GM18873 (cell line): ENCODE data around the gene DUSP1.
A peak's percentile ranks its signal among the peaks of the same experiment; 100 is the strongest.
"Not testable (repeated sequence)": the region's sequence is repeated elsewhere in the genome, so short reads cannot be mapped to it uniquely, and the experiment has no call there.

Experiments
- ATAC-seq: cut with Tn5 transposase; IDR thresholded peaks from one replicate; pipeline ENCODE4 v1.9.1; 2021; ENCODE audit warnings: mild to moderate bottlenecking, moderate library complexity, moderate number of reproducible peaks; ENCODE audit not compliant: unreplicated experiment, low FRiP score

DUSP1 gene, protein sequence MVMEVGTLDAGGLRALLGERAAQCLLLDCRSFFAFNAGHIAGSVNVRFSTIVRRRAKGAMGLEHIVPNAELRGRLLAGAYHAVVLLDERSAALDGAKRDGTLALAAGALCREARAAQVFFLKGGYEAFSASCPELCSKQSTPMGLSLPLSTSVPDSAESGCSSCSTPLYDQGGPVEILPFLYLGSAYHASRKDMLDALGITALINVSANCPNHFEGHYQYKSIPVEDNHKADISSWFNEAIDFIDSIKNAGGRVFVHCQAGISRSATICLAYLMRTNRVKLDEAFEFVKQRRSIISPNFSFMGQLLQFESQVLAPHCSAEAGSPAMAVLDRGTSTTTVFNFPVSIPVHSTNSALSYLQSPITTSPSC

GRCh38 chr5:172770675-172771438, at the start of gene DUSP1:
DUSP1 (minus strand) TSS chr5:172771195; CDS start chr5:172770952, 243 bp downstream.
- ATAC-seq, result peak; percentile 46

- no peak for ATAC-seq
These were observed 49.2 kb upstream of the DUSP1 start for GRCh38 chr5:172820046-172820767.

- no peak for ATAC-seq
These were observed 48.6 kb upstream of the DUSP1 start for GRCh38 chr5:172819569-172819968.

DNA sequence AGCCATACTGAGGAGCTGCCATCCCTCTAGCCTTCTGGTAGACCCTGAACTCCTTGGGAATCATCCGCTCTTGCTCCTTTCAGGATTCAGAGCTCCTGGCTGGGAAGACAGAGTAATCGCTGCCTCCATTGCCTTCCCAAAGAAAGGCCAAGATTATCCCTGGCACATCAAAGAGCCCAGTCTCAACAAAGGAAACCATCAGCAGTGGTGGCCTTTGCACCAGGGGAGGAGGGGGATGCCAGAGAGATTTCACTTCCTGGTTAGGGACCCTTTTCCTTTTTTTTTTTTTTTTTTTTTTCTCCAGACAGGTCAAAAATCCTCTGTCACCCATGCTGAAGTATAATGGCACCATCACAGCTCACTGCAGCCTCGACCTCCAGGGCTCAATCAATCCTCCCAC, 47.1 kb upstream of the DUSP1 start:
- ATAC-seq, result no peak

DNA sequence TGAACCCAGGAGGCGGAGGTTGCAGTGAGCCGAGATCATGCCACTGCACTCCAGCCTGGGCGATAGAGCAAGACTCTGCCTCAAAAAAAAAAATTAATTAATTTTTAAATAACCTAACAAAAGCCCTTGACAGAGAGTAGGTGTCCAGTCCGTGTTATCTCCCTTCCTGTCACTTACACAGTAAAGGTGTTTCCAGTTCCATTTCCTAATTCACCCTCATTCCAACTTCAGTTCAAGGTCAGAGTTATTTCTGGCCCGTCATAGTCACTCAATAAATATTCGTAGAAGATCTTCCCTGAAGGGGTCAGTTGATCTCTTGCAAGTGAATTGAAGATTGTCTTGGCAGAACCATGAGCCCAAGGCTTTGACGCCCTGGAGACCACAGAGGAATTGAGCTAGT, 46.7 kb upstream of the DUSP1 start:
- ATAC-seq, result no peak

GRCh38 chr5:172816925-172817562, 46.0 kb upstream of the DUSP1 start:
- no peak for ATAC-seq

GRCh38 chr5:172815631-172816030, 44.6 kb upstream of the DUSP1 start:
- ATAC-seq, result no peak

DNA sequence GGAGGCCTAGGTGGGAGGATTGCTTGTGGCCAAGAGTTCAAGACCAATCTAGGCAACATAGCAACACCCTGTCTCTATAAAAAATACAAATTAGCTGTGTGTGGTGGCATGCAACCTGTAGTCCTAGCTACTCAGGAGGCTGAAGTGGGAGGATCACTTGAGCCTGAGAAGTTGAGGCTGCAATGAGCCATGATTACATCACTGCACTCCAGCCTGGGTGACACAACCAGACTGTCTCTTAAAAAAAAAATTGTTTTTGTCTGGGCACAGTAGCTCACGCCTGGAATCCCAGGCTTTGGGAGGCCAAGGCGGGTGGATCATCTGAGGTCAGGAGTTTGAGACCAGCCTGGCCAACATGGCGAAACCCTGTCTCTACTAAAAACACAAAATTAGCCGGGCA, 40.0 kb upstream of the DUSP1 start:
- not testable (repeated sequence) for ATAC-seq

GRCh38 chr5:172809774-172810173, 38.8 kb upstream of the DUSP1 start:
- ATAC-seq, result no peak

DNA sequence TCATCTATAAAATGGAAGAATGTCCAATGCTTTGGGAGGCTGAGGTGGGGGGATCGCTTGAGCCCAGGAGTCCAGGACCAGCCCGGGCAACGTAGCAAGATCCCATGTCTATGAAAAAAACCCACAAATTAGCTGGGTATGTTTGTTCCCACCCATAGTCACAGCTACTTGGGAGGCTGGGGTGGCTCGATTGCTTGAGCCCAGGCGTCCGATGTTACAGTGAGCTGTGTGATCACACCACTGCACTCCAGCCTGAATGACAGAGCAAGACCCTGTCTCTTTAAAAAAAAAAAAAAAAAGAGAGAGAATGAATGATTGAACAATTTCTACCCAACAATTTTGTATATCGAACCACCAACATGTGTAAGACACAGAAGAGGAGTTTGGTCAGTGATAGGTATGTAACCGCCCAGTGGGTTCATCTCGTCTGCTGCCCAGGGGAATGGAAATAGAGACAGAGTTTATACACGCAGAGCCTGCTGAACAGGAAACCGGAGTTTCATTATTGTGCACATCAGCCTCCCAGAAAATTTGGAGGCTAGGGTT, 36.8 kb upstream of the DUSP1 start:
- no peak for ATAC-seq

DNA sequence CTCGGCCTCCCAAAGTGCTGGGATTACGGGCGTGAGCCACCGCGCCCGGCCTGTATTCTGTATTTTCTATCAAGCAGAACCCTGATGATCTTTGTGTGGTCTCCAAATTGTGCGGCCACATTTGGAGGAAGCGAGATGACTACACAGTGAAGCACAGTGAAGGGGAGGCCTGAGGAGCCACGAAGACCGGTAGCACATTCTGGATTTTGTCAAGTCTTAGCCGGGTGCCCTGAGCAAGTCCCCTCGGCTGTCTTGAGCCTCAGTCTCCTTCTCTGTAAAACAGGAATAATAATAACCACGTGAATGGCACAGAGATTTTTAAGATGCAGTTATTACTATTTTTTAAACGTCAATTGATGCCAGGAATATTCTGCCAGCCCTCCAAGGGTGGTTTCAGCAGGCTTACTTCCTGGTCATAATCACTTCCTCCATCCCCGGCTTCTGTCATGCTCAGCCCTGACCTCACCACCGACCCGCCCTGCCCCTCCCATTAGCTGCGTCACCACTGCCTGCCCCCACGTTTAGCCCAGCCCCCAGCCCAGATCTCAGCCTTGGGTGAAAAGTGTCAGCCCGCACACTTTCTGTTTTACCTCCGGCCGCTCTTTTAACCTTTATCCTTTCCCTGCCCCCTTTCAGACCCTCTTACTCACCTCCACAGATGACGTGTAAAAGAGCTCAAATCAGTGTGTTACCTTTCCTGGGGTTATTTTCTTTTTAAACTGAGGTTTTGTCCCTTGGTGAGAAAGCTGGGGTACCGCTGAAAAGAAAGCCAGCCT, 36.1 kb upstream of the DUSP1 start:
- ATAC-seq, result peak; percentile 75

- no peak for ATAC-seq
These were observed 34.8 kb upstream of the DUSP1 start for GRCh38 chr5:172805736-172806255.

GRCh38 chr5:172805018-172805683, 34.2 kb upstream of the DUSP1 start:
- ATAC-seq, result no peak

- ATAC-seq, result no peak
These were observed 31.7 kb upstream of the DUSP1 start for GRCh38 chr5:172802567-172803176.

- no peak for ATAC-seq
These were observed 31.1 kb upstream of the DUSP1 start for GRCh38 chr5:172802112-172802511.

- ATAC-seq, result no peak
These were observed 30.2 kb upstream of the DUSP1 start for GRCh38 chr5:172801179-172801671.

GRCh38 chr5:172800088-172800551, 29.1 kb upstream of the DUSP1 start:
- no peak for ATAC-seq

- ATAC-seq, result no peak
These were observed 28.4 kb upstream of the DUSP1 start for GRCh38 chr5:172799416-172799815.
